Parathyroid adenoma (tissue), 2 donors: ENCODE data around the gene SYT14.

Experiments
- H2AFZ ChIP-seq: fragments of 300-600 bp; sonication (generic); one replicate; pipeline ENCODE4 v1.7.0; 2017; ENCODE audit warnings: antibody characterized with exemption, mild to moderate bottlenecking
- H3K27ac ChIP-seq: fragments of 300-600 bp; sonication (generic); one replicate; pipeline ENCODE4 v1.7.0; 2017
- H3K27me3 ChIP-seq: fragments of 300-600 bp; sonication (generic); one replicate; pipeline ENCODE4 v1.7.0; 2017; ENCODE audit warnings: low read length; ENCODE audit not compliant: control insufficient read depth, insufficient read depth
- H3K36me3 ChIP-seq: fragments of 300-600 bp; sonication (generic); one replicate; pipeline ENCODE4 v1.7.0; 2017; ENCODE audit warnings: low read length; ENCODE audit not compliant: control insufficient read depth, insufficient read depth
- H3K4me1 ChIP-seq: fragments of 300-600 bp; sonication (generic); one replicate; pipeline ENCODE4 v1.7.0; 2017; ENCODE audit warnings: control low read depth
- H3K4me2 ChIP-seq: fragments of 300-600 bp; sonication (generic); one replicate; pipeline ENCODE4 v1.7.0; 2017; ENCODE audit warnings: low read length
- H3K4me3 ChIP-seq: fragments of 300-600 bp; sonication (generic); one replicate; pipeline ENCODE4 v1.7.0; 2017; ENCODE audit warnings: low read depth, low read length
- H3K79me2 ChIP-seq: fragments of 300-600 bp; sonication (generic); one replicate; pipeline ENCODE4 v1.7.0; 2017; ENCODE audit warnings: control low read depth
- H3K9ac ChIP-seq: fragments of 300-600 bp; sonication (generic); one replicate; pipeline ENCODE4 v1.7.0; 2017; ENCODE audit warnings: mild to moderate bottlenecking
- H3K9me3 ChIP-seq: fragments of 300-600 bp; sonication (generic); one replicate; pipeline ENCODE4 v1.7.0; 2017; ENCODE audit warnings: low read length; ENCODE audit not compliant: control insufficient read depth
- CTCF ChIP-seq: fragments of 300-600 bp; sonication (generic); IDR thresholded peaks from one replicate; pipeline ENCODE4 v1.7.0; 2017; ENCODE audit warnings: antibody characterized with exemption, mild to moderate bottlenecking
- donor health status: primary hyperparathyroidism.

SYT14 gene

GRCh38 chr1:210087058-210087457 is 149.0 kb downstream of the SYT14 start:
- H3K4me2 ChIP-seq, result no peak overlapping the region
- no peak overlapping the region for H2AFZ ChIP-seq
- H3K79me2 ChIP-seq, result no peaks in the 10 kb centered on the region
- no peak for TF ChIP-seq CTCF
- H3K9ac ChIP-seq, result no peak overlapping the region
- no peaks in the 10 kb centered on the region for H3K36me3 ChIP-seq
- H3K27ac ChIP-seq, result no peak overlapping the region
- H3K27me3 ChIP-seq, result no peaks in the 10 kb centered on the region
- no peaks in the 10 kb centered on the region for H3K4me1 ChIP-seq
- H3K9me3 ChIP-seq, result no peaks in the 10 kb centered on the region
- H3K4me3 ChIP-seq, result no peak overlapping the region

DNA sequence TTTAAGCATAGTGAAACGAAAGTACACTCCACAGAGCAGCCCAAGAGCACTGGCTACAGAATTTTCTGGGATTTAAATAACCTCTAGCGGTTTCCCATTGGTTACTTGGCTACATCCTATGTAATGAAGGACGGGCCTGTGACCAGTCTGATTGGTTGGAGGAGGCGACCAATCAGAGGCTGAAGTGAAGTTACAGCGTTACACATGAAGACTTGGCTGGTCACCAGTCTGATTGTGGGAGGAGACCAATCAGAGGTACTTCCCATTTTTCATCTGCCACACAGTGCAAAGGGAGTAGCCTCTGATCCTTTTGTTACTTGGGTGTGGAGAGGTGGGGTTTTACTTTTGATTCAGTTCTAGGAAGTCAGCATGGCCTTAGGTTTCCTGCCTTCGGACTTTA is 151.8 kb downstream of the SYT14 start:
- H3K27ac ChIP-seq, result no peak overlapping the region
- no peak overlapping the region for H3K9ac ChIP-seq
- no peaks in the 10 kb centered on the region for H3K27me3 ChIP-seq
- no peaks in the 10 kb centered on the region for H3K36me3 ChIP-seq
- TF ChIP-seq CTCF, result no peak
- no peaks in the 10 kb centered on the region for H3K4me1 ChIP-seq
- no peaks in the 10 kb centered on the region for H3K79me2 ChIP-seq
- H3K9me3 ChIP-seq, result no peaks in the 10 kb centered on the region
- no peak overlapping the region for H3K4me3 ChIP-seq
- no peak overlapping the region for H3K4me2 ChIP-seq
- no peak overlapping the region for H2AFZ ChIP-seq

- no peak overlapping the region for H3K4me3 ChIP-seq
- H3K27me3 ChIP-seq, result no peaks in the 10 kb centered on the region
- no peak overlapping the region for H2AFZ ChIP-seq
- no peaks in the 10 kb centered on the region for H3K36me3 ChIP-seq
- no peaks in the 10 kb centered on the region for H3K9me3 ChIP-seq
- H3K4me2 ChIP-seq, result no peak overlapping the region
- no peak overlapping the region for H3K27ac ChIP-seq
- no peak for TF ChIP-seq CTCF
- H3K4me1 ChIP-seq, result no peaks in the 10 kb centered on the region
- H3K79me2 ChIP-seq, result no peaks in the 10 kb centered on the region
- no peak overlapping the region for H3K9ac ChIP-seq
These were observed 154.3 kb downstream of the SYT14 start for GRCh38 chr1:210092366-210092765.

GRCh38 chr1:210093461-210093860 is 155.4 kb downstream of the SYT14 start:
- Histone ChIP-seq H3K36me3 (no peaks in the 10 kb centered on the region), H3K27ac (no peak overlapping the region), H3K4me1 (no peaks in the 10 kb centered on the region), H3K4me3 (no peak overlapping the region), H3K4me2 (no peak overlapping the region), H3K79me2 (no peaks in the 10 kb centered on the region), H3K9ac (no peak overlapping the region), H3K9me3 (no peaks in the 10 kb centered on the region), H3K27me3 (no peaks in the 10 kb centered on the region), H2AFZ (no peak overlapping the region)
- TF ChIP-seq CTCF, result no peak

DNA sequence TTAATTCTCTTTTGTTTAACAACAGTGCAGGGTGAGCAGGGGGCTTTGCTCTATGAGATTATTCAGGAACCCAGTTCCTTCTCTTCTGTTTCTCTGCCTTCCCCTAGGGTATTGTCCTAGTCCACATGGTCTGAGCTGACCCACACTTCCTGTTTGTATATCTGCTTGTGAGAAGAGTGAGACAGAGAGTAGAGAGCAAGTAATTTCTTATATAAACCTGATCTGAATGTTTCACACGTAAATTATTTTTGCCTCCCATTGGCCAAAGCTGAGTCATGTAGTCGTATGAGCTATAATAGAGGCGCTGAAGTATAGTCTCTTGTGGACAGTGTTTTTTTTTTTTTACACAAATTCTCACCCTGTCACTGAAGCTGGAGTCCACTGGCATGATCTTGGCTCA is 160.3 kb downstream of the SYT14 start:
- H3K4me1 ChIP-seq, result no peaks in the 10 kb centered on the region
- H3K36me3 ChIP-seq, result no peaks in the 10 kb centered on the region
- H3K27ac ChIP-seq, result no peak overlapping the region
- no peaks in the 10 kb centered on the region for H3K9me3 ChIP-seq
- H3K79me2 ChIP-seq, result no peaks in the 10 kb centered on the region
- no peaks in the 10 kb centered on the region for H3K27me3 ChIP-seq
- TF ChIP-seq CTCF, result no peak
- no peak overlapping the region for H3K4me2 ChIP-seq
- H2AFZ ChIP-seq, result no peak overlapping the region
- H3K4me3 ChIP-seq, result no peak overlapping the region
- no peak overlapping the region for H3K9ac ChIP-seq
